Smooth muscle cell of bladder (primary cell): ENCODE measurements around the gene DEFB108B. TPM values are rescaled to one million over a fixed set of nuclear protein-coding genes. Genes with fewer than 3 reads are reported as not detected.

Experiments used
- total RNA-seq: library from RNA; depleted of rRNA; stranded (reverse); fragments of >200 nt; gene quantifications from 2 replicates; pipeline ENCODE4 v1.2.3, GENCODE V29; 2014

Gene DEFB108B, protein sequence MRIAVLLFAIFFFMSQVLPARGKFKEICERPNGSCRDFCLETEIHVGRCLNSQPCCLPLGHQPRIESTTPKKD
- total RNA-seq: not detected in 2 replicates

DNA sequence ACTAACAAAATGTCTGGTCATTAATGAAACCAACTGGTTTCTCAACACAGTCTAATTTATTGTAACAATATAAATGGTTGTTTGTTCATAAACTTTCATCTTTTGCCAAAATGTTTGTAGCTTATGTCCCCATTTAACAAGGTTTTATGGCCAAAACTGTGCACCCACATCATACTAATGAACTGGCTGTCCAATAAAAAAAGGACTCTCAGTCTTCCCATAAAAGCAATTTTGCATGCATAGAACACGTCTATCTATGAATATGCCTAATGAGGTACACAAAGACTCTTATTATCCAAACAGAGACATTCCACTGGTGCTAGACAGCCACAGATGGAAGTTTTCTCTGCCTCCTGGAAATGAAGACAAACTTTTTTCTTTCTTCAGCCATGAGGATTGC lies at the start of gene DEFB108B:
TSS of gene DEFB108B (plus strand) at position 390 of the 400 bp plus-strand sequence. CDS start at position 390, 0 bp downstream.

DNA sequence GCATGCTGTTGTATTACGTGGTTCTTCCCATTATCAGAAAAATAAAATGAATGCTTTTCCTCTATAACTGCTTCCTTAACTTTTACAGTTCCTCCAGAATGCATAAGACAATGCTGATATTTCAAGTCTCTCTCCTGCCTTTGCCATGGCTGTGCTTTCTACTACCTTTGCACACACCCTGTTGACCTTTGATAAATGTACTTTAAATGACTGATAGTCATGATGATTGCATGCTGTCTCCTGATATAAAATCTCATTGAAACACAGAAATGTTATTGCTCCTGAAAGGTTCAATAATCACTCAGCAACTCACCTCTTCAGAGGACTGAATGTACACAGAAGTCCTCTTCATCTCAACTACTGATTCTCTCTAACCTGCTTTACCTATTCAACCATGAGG lies 45.1 kb downstream of the DEFB108B start, which contains the start of gene DEFB131B:
TSS of gene DEFB131B (plus strand) at position 395 of the 400 bp plus-strand sequence. CDS start at position 395, 0 bp downstream.

Other genes starting within 250 kb of the DEFB108B start
- not detected in 2 replicates for gene DEFB131B, start 45.3 kb downstream of the DEFB108B start, total RNA-seq
- gene XNDC1N, start 95.4 kb downstream of the DEFB108B start, total RNA-seq: 5.1 TPM in 2 replicates
- 36.3 and 45.7 TPM in 2 replicates for gene RNF121, start 95.8 kb downstream of the DEFB108B start, total RNA-seq
- gene IL18BP, start 165.7 kb downstream of the DEFB108B start, total RNA-seq: 1.7 and 2.8 TPM in 2 replicates
- gene NUMA1, start 247.3 kb downstream of the DEFB108B start, total RNA-seq: 124 and 153 TPM in 2 replicates
- 5.5 and 6.3 TPM in 2 replicates for gene LRRC51, start 247.7 kb downstream of the DEFB108B start, total RNA-seq